Measurements from ENCODE around the gene CYB5D1.

CYB5D1 gene

GRCh38 chr17:7843536-7844291, 14.1 kb upstream of the CYB5D1 start:
- no peak for TF ChIP-seq CTCF (IDR thresholded peaks at IDR 0.05; ENCODE audit: low read depth, low read length)
- peaks cover under 1% of the 10 kb centered on the region for H3K4me1 ChIP-seq
- DNase-seq, result peak; percentile 76
- H3K36me3 ChIP-seq, result peaks cover 13% of the 10 kb centered on the region
- H3K4me3 ChIP-seq (ENCODE audit: low read depth, low read length), result peak overlapping the region; percentile 77
- no peaks in the 10 kb centered on the region for H3K27me3 ChIP-seq
- no peaks in the 10 kb centered on the region for H3K9me3 ChIP-seq

GRCh38 chr17:7844292-7845154, 13.3 kb upstream of the CYB5D1 start:
- DNase-seq, result peak; percentile 83
- Histone ChIP-seq H3K36me3 (peaks cover 19% of the 10 kb centered on the region), H3K27me3 (no peaks in the 10 kb centered on the region), H3K4me3 (ENCODE audit: low read depth, low read length) (peak overlapping the region; percentile 77), H3K4me1 (no peaks in the 10 kb centered on the region; the same call in 1 of the 2 replicates), H3K9me3 (no peaks in the 10 kb centered on the region)
- no peak for TF ChIP-seq CTCF (IDR thresholded peaks at IDR 0.05; ENCODE audit: low read depth, low read length)

GRCh38 chr17:7845359-7846062, 12.3 kb upstream of the CYB5D1 start:
- TF ChIP-seq CTCF (IDR thresholded peaks at IDR 0.05; ENCODE audit: low read depth, low read length), result no peak
- Histone ChIP-seq H3K4me3 (ENCODE audit: low read depth, low read length) (peak overlapping the region; percentile 77; the same call in 1 of the 2 replicates), H3K4me1 (no peaks in the 10 kb centered on the region; the same call in 1 of the 2 replicates), H3K27me3 (no peaks in the 10 kb centered on the region), H3K9me3 (no peaks in the 10 kb centered on the region), H3K36me3 (peaks cover 17% of the 10 kb centered on the region)
- no peak for DNase-seq

- no peaks in the 10 kb centered on the region for H3K9me3 ChIP-seq
- no peaks in the 10 kb centered on the region for H3K4me1 ChIP-seq
- H3K4me3 ChIP-seq (ENCODE audit: low read depth, low read length), result no peak overlapping the region
- TF ChIP-seq CTCF (IDR thresholded peaks at IDR 0.05; ENCODE audit: low read depth, low read length), result no peak
- H3K36me3 ChIP-seq, result peaks cover 15% of the 10 kb centered on the region; the same call in 1 of the 2 replicates
- H3K27me3 ChIP-seq, result no peaks in the 10 kb centered on the region
- DNase-seq, result no peak
Observed at GRCh38 chr17:7846063-7846735, 11.6 kb upstream of the CYB5D1 start.

GRCh38 chr17:7846765-7847661, 10.8 kb upstream of the CYB5D1 start:
- H3K36me3 ChIP-seq, result peaks cover 22% of the 10 kb centered on the region
- DNase-seq, result no peak
- TF ChIP-seq CTCF (IDR thresholded peaks at IDR 0.05; ENCODE audit: low read depth, low read length), result no peak
- H3K4me1 ChIP-seq, result peaks cover 1% of the 10 kb centered on the region; the same call in 1 of the 2 replicates
- H3K9me3 ChIP-seq, result no peaks in the 10 kb centered on the region
- H3K27me3 ChIP-seq, result no peaks in the 10 kb centered on the region
- H3K4me3 ChIP-seq (ENCODE audit: low read depth, low read length), result no peak overlapping the region
